Measurements from ENCODE around the gene TEX22. TPM values are rescaled to one million over a fixed set of nuclear protein-coding genes. Genes with fewer than 3 reads are reported as not detected.

TEX22 gene
- total RNA-seq, 4 donors from 2014 or later: 0.22 to 0.81 (median 0.33) TPM; not detected in 1

DNA sequence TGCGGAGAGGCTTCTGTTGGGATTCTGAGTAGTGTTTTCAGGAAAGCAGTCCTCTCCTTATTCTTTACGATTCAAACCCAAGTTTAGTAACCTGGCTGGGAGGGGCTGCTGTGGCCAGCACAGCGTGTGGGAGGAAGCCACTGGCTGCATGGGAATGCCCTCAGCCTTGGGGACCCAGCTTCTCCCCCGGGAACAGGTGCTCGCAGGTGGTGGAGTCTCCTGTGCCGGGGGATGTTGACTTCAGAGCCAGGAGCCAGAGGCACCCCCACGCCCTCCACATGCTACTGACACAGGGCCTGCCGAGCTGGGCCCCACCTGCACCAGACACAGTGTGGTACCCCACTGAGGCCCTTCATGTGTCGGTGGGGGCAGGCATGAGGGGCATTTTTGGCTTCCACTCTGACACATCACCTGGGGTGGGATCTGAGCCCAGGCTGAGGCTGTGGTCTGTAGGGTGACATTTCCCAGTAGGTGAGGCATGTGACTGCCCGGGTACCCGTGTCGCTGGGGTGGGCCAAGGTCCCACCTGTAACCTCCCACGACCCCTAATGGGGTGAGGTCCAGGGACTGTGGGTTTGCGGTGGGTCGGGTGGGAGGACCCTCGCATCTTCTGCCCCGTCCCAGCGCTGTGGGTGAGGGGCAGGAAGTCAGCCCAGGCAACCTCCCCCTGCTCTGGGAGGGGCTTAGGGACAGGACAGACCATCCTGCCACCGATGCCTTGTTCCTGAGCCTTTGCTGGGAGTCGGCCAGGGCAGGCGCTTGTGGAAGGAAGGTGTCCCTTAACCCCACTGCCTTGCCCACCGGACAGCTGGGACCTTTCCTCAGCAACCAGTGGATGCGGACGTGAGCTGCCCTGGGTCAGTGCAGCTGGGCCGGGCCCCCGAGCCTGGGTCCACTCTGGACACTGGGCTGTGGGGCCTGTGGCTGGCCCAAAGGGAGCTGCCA, 47.8 kb downstream of the TEX22 start:
- Histone ChIP-seq H3K36me3 (peaks cover 12 to 13% of the 10 kb centered on the region in 2 donors), H3K4me3 (replicated peaks in 1 of 3) (no peak overlapping the region), H3K9me3 (no peaks in the 10 kb centered on the region), H3K27ac (no peak overlapping the region), H3K27me3 (no peaks in the 10 kb centered on the region), H3K4me1 (peaks cover 3 to 9% of the 10 kb centered on the region in 2 donors)
- no peak for DNase-seq
- TF ChIP-seq POLR2A (IDR thresholded peaks at IDR 0.05) (no peak), CTCF (IDR thresholded peaks at IDR 0.05) (no peak)
- 91 to 93% methylated on average over 12 to 20 of the region's 26 CpGs for WGBS, 2 donors
- intact Hi-C loops (cut with DNase I): loop anchor here (5.0 kb wide), 1 partner anchor 46 kb away; the partner anchor contains the start of gene TEDC1

- Histone ChIP-seq H3K36me3 (peaks cover 13% of the 10 kb centered on the region in 2 donors), H3K27ac (no peak overlapping the region), H3K4me3 (replicated peaks in 1 of 3) (no peak overlapping the region), H3K9me3 (no peaks in the 10 kb centered on the region), H3K4me1 (peaks cover 3 to 9% of the 10 kb centered on the region in 2 donors), H3K27me3 (no peaks in the 10 kb centered on the region)
- TF ChIP-seq POLR2A (IDR thresholded peaks at IDR 0.05): no peak
- TF ChIP-seq CTCF (IDR thresholded peaks at IDR 0.05): no peak
- DNase-seq: no peak
- intact Hi-C loops (cut with DNase I): loop anchor here (5.0 kb wide), 1 partner anchor 45 kb away; the partner anchor contains the start of gene TEDC1
- WGBS, 2 donors: 69 to 88% methylated on average over 5 to 7 of the region's 14 CpGs
These were observed 48.6 kb downstream of the TEX22 start for GRCh38 chr14:105446971-105447370.

GRCh38 chr14:105447651-105448640, 49.6 kb downstream of the TEX22 start:
- H3K36me3 ChIP-seq: peaks cover 13 to 20% of the 10 kb centered on the region in 2 donors
- intact Hi-C loops (cut with DNase I): loop anchor here (5.0 kb wide), 1 partner anchor 44 kb away; the partner anchor contains the start of gene TEDC1
- TF ChIP-seq CTCF (IDR thresholded peaks at IDR 0.05): no peak
- no peak for TF ChIP-seq POLR2A (IDR thresholded peaks at IDR 0.05)
- no peaks in the 10 kb centered on the region for H3K27me3 ChIP-seq
- 86 to 92% methylated on average over 8 to 20 of the region's 31 CpGs for WGBS, 2 donors
- peaks cover 3 to 9% of the 10 kb centered on the region in 2 donors for H3K4me1 ChIP-seq
- no peak for DNase-seq
- no peaks in the 10 kb centered on the region for H3K9me3 ChIP-seq
- no peak overlapping the region for H3K27ac ChIP-seq
- H3K4me3 ChIP-seq (replicated peaks in 1 of 3): no peak overlapping the region

- H3K27me3 ChIP-seq: no peaks in the 10 kb centered on the region
- peak; percentile 68 to 75 for DNase-seq
- intact Hi-C loops (cut with DNase I): loop anchor here (5.0 kb wide), 1 partner anchor 44 kb away; the partner anchor contains the start of gene TEDC1
- H3K4me3 ChIP-seq (replicated peaks in 1 of 3): no peak overlapping the region
- peaks cover 3 to 9% of the 10 kb centered on the region in 2 donors for H3K4me1 ChIP-seq
- TF ChIP-seq POLR2A (IDR thresholded peaks at IDR 0.05) (no peak), CTCF (IDR thresholded peaks at IDR 0.05) (peak; percentile 75 to 97 (median 91))
- peaks cover 13 to 24% of the 10 kb centered on the region in 2 donors for H3K36me3 ChIP-seq
- WGBS, 2 donors: 7 to 36% methylated on average over 6 to 7 of the region's 16 CpGs
- H3K9me3 ChIP-seq: no peaks in the 10 kb centered on the region
- H3K27ac ChIP-seq: no peak overlapping the region
These were observed 50.4 kb downstream of the TEX22 start for GRCh38 chr14:105448706-105449111.
